ENCODE data around the gene MND1.

MND1 gene

DNA sequence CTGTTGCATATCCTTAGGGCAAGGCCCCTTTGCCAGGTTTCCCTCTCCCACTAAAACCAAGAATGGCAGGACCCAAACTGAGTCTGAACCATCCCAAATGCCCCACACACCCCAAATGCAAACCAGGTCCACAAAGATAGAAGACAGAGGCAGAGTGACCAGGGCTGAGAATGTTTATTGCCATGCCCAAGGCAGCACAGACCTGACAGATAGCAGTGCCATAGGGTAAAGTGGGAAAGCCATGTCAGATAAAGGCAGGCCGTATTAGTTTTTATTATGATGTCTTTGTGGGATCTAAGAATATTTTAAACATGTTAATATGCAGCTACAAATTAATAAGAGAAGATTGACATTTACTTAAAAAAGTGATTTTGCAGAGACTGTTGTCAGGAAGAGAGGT, 29.6 kb upstream of the MND1 start:
- TF ChIP-seq, protein P1, sequence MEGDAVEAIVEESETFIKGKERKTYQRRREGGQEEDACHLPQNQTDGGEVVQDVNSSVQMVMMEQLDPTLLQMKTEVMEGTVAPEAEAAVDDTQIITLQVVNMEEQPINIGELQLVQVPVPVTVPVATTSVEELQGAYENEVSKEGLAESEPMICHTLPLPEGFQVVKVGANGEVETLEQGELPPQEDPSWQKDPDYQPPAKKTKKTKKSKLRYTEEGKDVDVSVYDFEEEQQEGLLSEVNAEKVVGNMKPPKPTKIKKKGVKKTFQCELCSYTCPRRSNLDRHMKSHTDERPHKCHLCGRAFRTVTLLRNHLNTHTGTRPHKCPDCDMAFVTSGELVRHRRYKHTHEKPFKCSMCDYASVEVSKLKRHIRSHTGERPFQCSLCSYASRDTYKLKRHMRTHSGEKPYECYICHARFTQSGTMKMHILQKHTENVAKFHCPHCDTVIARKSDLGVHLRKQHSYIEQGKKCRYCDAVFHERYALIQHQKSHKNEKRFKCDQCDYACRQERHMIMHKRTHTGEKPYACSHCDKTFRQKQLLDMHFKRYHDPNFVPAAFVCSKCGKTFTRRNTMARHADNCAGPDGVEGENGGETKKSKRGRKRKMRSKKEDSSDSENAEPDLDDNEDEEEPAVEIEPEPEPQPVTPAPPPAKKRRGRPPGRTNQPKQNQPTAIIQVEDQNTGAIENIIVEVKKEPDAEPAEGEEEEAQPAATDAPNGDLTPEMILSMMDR (IDR thresholded peaks at IDR 0.05; ENCODE audit: low read depth, low read length), result no peak
- H3K36me3 ChIP-seq, result peaks cover 22% of the 10 kb centered on the region
- H3K27ac ChIP-seq, result no peak overlapping the region
- DNase-seq, result no peak
- no peaks in the 10 kb centered on the region for H3K27me3 ChIP-seq (ENCODE audit: insufficient read depth, low read depth, severe bottlenecking)
- no peaks in the 10 kb centered on the region for H3K9me3 ChIP-seq (ENCODE audit: severe bottlenecking)
- H3K4me3 ChIP-seq (ENCODE audit: low read depth, low read length), result no peak overlapping the region

DNA sequence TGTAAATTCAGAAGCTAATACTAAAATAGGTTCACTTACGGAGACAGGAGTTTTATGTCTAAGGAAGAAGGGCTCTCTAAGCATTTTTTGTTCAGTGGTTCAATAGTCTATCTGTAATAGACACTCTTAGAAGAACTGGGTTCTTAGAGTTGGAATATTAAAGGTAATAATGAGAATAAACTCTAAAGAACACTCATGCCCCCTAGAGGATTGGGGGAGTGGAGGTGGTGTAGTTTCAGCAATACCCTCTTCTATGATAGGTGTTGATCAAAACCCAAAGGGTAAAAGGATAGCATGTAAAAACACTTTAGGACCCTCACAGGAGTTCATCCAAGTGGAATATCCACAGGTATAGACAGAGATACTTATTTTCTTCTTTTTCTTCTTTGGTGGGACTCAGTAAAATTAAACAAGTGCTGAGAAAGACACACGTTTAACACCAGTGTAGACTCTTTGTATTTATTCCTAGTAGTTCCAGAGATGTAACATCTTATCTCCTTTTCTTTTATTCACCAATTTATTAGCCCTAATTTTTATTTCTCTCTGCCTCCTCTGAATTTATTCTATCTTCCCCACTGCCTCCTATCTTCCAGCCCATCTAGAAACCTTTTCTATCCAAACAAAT, 25.7 kb upstream of the MND1 start:
- TF ChIP-seq, protein P1 (IDR thresholded peaks at IDR 0.05; ENCODE audit: low read depth, low read length), result peak; percentile 58
- no peak overlapping the region for H3K27ac ChIP-seq
- peak; percentile 42 for DNase-seq
- no peaks in the 10 kb centered on the region for H3K27me3 ChIP-seq (ENCODE audit: insufficient read depth, low read depth, severe bottlenecking)
- no peaks in the 10 kb centered on the region for H3K9me3 ChIP-seq (ENCODE audit: severe bottlenecking)
- H3K36me3 ChIP-seq, result peaks cover 27% of the 10 kb centered on the region
- H3K4me3 ChIP-seq (ENCODE audit: low read depth, low read length), result no peak overlapping the region

DNA sequence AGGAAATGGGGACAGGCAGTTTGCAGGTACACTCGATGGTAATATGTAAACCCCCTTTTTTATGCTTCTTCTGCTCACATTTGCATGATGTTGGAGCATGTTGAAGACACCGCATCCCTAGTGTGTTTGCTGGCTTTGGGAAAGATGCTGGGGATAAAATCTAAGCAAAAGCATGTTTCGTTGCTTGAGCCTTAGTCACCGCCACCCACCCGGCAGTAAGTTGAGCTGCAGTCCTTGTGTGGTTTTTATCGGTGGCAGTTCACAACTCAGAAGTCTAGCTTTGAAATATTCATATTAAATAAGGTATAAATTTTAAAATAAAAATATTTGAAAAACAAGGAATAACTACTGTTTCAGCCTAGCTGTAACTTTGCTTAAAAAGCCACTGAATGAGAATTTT, 21.7 kb upstream of the MND1 start:
- Histone ChIP-seq H3K27ac (no peak overlapping the region), H3K36me3 (peaks cover 22% of the 10 kb centered on the region), H3K27me3 (ENCODE audit: insufficient read depth, low read depth, severe bottlenecking) (no peaks in the 10 kb centered on the region), H3K9me3 (ENCODE audit: severe bottlenecking) (no peaks in the 10 kb centered on the region), H3K4me3 (ENCODE audit: low read depth, low read length) (no peak overlapping the region)
- no peak for DNase-seq
- TF ChIP-seq, protein P1 (IDR thresholded peaks at IDR 0.05; ENCODE audit: low read depth, low read length), result no peak

DNA sequence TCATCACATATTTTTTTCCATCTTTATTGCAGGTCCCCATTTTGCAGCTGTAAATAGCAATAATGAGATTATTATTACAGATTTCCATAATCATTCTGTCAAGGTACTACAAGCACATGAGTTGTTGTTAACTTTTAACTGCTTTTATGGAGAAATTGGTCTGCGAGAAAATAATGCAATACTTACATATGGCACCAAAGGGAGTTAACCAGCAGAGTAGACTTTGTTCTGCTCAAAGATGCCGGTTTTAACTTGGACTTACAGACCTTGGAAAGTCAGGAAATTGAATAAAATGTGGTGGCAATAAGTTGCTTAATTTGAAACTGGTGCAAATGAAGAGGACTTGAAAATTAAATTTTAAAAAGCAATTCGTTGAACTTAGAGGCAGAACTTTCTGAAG, 20.4 kb upstream of the MND1 start:
- TF ChIP-seq, protein P1 (IDR thresholded peaks at IDR 0.05; ENCODE audit: low read depth, low read length), result no peak
- H3K4me3 ChIP-seq (ENCODE audit: low read depth, low read length), result no peak overlapping the region
- H3K9me3 ChIP-seq (ENCODE audit: severe bottlenecking), result no peaks in the 10 kb centered on the region
- no peaks in the 10 kb centered on the region for H3K27me3 ChIP-seq (ENCODE audit: insufficient read depth, low read depth, severe bottlenecking)
- DNase-seq, result no peak
- peaks cover 13% of the 10 kb centered on the region for H3K36me3 ChIP-seq
- H3K27ac ChIP-seq, result no peak overlapping the region

DNA sequence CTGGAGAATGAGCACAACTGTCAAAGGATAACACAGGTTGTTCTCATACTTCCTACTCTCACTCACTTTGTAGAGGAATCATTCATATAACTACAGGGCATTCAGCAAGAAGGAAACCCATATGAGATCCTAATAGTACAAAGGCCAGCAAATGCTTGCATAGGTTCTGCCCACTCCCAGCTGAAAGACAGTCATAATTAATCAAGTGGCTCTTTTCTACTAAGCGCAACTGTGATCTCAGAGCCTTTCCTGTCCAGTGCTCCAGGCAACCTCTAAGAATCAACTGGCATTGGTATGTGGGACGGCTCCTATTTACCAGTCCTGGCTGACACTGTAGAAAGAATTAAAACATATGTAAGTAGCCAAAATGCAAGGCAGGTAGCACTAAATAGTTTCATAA, 18.9 kb upstream of the MND1 start:
- TF ChIP-seq, protein P1 (IDR thresholded peaks at IDR 0.05; ENCODE audit: low read depth, low read length), result no peak
- H3K4me3 ChIP-seq (ENCODE audit: low read depth, low read length), result no peak overlapping the region
- no peaks in the 10 kb centered on the region for H3K27me3 ChIP-seq (ENCODE audit: insufficient read depth, low read depth, severe bottlenecking)
- H3K9me3 ChIP-seq (ENCODE audit: severe bottlenecking), result no peaks in the 10 kb centered on the region
- peaks cover 10% of the 10 kb centered on the region for H3K36me3 ChIP-seq
- H3K27ac ChIP-seq, result no peak overlapping the region
- DNase-seq, result no peak

DNA sequence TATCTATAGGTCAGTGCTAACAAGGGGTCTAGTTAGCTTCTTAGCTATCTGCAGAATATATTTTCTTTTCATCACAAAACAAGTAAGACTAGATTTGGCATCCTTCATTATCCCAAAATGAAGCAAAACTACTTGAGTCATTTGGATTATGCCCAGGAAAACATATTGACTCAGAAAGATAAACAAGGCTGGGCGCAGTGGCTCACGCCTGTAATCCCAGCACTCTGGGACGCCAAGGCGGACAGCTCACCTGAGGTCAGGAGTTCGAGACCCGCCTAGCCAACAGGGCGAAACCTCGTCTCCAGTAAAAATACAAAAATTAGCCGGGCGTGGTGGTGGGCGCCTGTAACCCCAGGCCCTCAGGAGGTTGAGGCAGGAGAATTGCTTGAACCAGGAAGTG, 18.0 kb upstream of the MND1 start:
- H3K4me3 ChIP-seq (ENCODE audit: low read depth, low read length), result no peak overlapping the region
- no peak for DNase-seq
- peaks cover 6% of the 10 kb centered on the region for H3K36me3 ChIP-seq
- H3K27me3 ChIP-seq (ENCODE audit: insufficient read depth, low read depth, severe bottlenecking), result no peaks in the 10 kb centered on the region
- no peaks in the 10 kb centered on the region for H3K9me3 ChIP-seq (ENCODE audit: severe bottlenecking)
- H3K27ac ChIP-seq, result no peak overlapping the region
- TF ChIP-seq, protein P1 (IDR thresholded peaks at IDR 0.05; ENCODE audit: low read depth, low read length), result no peak

Data from WERI-Rb-1 (cell line).